Thyroid gland (tissue), 4 donors: ENCODE results near the gene RHBDL3. TPM values are rescaled to one million over a fixed set of nuclear protein-coding genes. Genes with fewer than 3 reads are reported as not detected.

Experiments used
- DNase-seq, 2 donors: peaks; one replicate each; pipeline ENCODE4 v3.0.0-alpha.2; 2019
- H3K27ac ChIP-seq, 3 donors: fragments of 200-600 bp; sonication (generic); 1 replicate in 2 of 3; 2 replicates in 1 of 3; pipeline ENCODE4 v1.5.1; 2016 to 2019; ENCODE audit warnings: mild to moderate bottlenecking in 1 of 3, moderate library complexity in 1 of 3
- H3K27me3 ChIP-seq: fragments of 200-600 bp; sonication (generic); one replicate; pipeline ENCODE4 v1.5.1; 2019
- H3K36me3 ChIP-seq, 2 donors: fragments of 200-600 bp; sonication (generic); one replicate each; pipeline ENCODE4 v1.5.1; 2016 to 2019
- H3K4me1 ChIP-seq, 2 donors: fragments of 200-600 bp; sonication (generic); one replicate each; pipeline ENCODE4 v1.5.1; 2017 to 2019
- H3K4me3 ChIP-seq, 3 donors: fragments of 200-600 bp; sonication (generic); replicated peaks in 1 of 3; 1 replicate in 2 of 3; 2 replicates in 1 of 3; pipeline ENCODE4 v1.5.1; 2016; ENCODE audit warnings: mild to moderate bottlenecking in 1 of 3
- H3K9me3 ChIP-seq: fragments of 200-600 bp; sonication (generic); one replicate; pipeline ENCODE4 v1.5.1; 2017
- POLR2A ChIP-seq, 2 donors: fragments of 450-650 bp; IDR thresholded peaks; one replicate each; pipeline ENCODE4 v1.6.1; 2017; ENCODE audit warnings: antibody characterized with exemption in 2 of 2, mild to moderate bottlenecking in 2 of 2, moderate library complexity in 1 of 2
- WGBS, 2 donors: methylation state at CpG; one replicate each; pipeline ENCODE4 v1.1.5; 2017; 5-methylcytosine and 5-hydroxymethylcytosine counted together
- intact Hi-C: fragments of 100-400 bp; cut with DNase I; formaldehyde crosslinking; loops from one replicate; pipeline ENCODE4 v1.15.1; 2023
- total RNA-seq, 4 donors: library from RNA; depleted of rRNA; stranded (reverse); fragments of >200 nt; gene quantifications; one replicate each; pipeline ENCODE4 v1.2.3, GENCODE V29; 2016
- TF ChIP-seq, protein P1 (sequence below), 6 experiments: fragments of 200-600 bp in 3 of 6; fragments of 450-650 bp in 3 of 6; sonication (generic) in 3 of 6; IDR thresholded peaks; one replicate each; pipeline ENCODE4 v1.5.1; 2016 to 2019; ENCODE audit warnings: antibody characterized with exemption in 6 of 6, mild to moderate bottlenecking in 2 of 6, inconsistent platforms in 1 of 6, moderate library complexity in 1 of 6

RHBDL3 gene
- total RNA-seq, 4 donors from 2014 or later, result 0.15 to 0.22 TPM; not detected in 2

DNA sequence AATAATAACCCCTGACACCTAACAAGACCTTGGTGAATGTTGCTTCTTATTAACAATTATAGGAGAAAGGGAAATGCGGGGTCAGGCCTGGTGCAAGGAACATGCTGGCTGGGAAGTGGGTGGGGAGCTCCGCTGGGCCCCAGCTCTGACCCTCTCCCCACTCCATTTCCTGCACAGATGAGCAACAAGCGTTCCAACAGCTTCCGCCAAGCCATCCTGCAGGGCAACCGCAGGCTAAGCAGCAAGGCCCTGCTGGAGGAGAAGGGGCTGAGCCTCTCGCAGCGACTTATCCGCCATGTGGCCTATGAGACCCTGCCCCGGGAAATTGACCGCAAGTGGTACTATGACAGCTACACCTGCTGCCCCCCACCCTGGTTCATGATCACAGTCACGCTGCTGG is 23.0 kb downstream of the RHBDL3 start:
- Histone ChIP-seq H3K4me1 (no peaks in the 10 kb centered on the region), H3K9me3 (no peaks in the 10 kb centered on the region), H3K36me3 (no peaks in the 10 kb centered on the region), H3K27me3 (no peaks in the 10 kb centered on the region), H3K27ac (no peak overlapping the region), H3K4me3 (no peak overlapping the region)
- no peak for DNase-seq
- no peak for TF ChIP-seq POLR2A (IDR thresholded peaks at IDR 0.05)
- TF ChIP-seq, protein P1, sequence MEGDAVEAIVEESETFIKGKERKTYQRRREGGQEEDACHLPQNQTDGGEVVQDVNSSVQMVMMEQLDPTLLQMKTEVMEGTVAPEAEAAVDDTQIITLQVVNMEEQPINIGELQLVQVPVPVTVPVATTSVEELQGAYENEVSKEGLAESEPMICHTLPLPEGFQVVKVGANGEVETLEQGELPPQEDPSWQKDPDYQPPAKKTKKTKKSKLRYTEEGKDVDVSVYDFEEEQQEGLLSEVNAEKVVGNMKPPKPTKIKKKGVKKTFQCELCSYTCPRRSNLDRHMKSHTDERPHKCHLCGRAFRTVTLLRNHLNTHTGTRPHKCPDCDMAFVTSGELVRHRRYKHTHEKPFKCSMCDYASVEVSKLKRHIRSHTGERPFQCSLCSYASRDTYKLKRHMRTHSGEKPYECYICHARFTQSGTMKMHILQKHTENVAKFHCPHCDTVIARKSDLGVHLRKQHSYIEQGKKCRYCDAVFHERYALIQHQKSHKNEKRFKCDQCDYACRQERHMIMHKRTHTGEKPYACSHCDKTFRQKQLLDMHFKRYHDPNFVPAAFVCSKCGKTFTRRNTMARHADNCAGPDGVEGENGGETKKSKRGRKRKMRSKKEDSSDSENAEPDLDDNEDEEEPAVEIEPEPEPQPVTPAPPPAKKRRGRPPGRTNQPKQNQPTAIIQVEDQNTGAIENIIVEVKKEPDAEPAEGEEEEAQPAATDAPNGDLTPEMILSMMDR (IDR thresholded peaks at IDR 0.05), result no peak
- 72 to 82% methylated on average over 10 to 11 of the region's 11 CpGs for WGBS, 2 donors
- intact Hi-C loops, result no loop called here

DNA sequence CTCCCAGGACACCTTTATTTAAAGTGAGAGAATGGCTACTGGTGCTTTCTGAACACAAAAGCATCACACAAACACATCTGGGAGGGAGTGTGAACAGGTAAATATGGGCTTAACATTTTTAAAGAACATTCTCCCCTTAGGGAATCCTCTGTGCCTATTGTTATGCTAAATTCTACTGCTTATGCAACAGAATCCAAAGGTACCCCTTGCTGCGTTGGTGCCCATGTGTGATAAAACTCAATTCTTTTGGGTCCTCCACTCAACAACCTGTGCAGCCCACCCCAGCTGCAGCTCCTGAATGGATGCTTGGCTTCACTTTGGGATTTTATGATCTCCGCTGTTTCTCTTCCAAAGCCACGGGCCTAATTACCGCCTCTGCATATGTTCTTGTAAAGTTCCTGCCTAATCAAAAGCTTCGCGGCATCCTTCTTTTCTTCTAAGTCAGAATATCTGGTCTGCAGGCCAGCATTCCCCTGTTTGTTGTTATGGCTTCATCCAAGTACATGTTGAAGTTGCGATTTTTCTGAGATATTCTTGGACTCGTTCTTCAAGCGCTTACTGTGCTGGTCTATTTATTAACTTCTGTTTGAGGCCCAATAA is 23.9 kb downstream of the RHBDL3 start:
- DNase-seq, result no peak
- Histone ChIP-seq H3K27me3 (no peaks in the 10 kb centered on the region), H3K36me3 (no peaks in the 10 kb centered on the region), H3K9me3 (no peaks in the 10 kb centered on the region), H3K4me1 (no peaks in the 10 kb centered on the region), H3K27ac (no peak overlapping the region), H3K4me3 (no peak overlapping the region)
- intact Hi-C loops, result no loop called here
- TF ChIP-seq, protein P1 (IDR thresholded peaks at IDR 0.05), result no peak
- no peak for TF ChIP-seq POLR2A (IDR thresholded peaks at IDR 0.05)
- WGBS, 2 donors, result 87% methylated on average over 9 of the region's 9 CpGs

DNA sequence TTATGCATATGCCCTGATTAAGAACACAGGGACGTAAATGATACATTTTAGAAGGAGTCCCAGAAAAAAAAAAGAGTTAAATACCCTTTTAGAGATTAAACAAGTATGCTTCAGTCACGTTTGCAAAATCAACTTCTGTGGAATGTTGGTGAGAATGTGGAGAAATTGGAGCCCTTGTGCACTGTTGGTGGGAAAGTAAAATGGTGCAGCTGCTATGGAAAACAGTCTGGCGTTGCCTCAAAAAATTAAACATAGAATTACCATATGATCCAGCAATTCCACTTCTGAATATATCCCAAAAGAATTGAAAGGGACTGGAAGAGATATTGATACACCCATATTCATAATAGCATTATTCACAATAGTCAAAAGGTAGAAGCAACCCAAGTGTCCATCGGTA is 26.5 kb downstream of the RHBDL3 start:
- DNase-seq, result no peak
- Histone ChIP-seq H3K27ac (no peak overlapping the region), H3K9me3 (no peaks in the 10 kb centered on the region), H3K36me3 (no peaks in the 10 kb centered on the region), H3K27me3 (no peaks in the 10 kb centered on the region), H3K4me1 (no peaks in the 10 kb centered on the region), H3K4me3 (no peak overlapping the region)
- WGBS, 2 donors, result 59 to 63% methylated on average over 4 of the region's 4 CpGs
- TF ChIP-seq, protein P1 (IDR thresholded peaks at IDR 0.05), result no peak
- no peak for TF ChIP-seq POLR2A (IDR thresholded peaks at IDR 0.05)
- intact Hi-C loops, result no loop called here

DNA sequence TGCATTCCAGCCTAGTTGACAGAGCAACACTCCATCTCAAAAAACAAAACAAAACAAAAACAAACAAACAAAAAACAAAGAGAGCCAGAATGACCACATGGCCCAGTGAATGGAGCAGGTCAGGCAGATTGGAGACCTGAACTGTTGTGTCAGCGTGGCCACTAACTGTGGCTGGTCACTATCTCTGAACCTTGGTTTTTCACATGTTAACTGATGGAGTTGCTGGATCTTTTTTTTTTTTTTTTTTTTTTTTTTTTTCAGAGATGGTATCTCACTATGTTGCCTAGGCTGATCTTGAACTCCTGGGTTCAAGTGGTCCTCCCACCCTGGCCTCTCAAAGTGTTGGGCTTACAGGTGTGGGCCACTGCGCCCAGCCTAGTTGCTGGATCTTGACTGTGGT is 31.8 kb downstream of the RHBDL3 start:
- no peaks in the 10 kb centered on the region for H3K9me3 ChIP-seq
- H3K27ac ChIP-seq, result no peak overlapping the region
- H3K4me1 ChIP-seq, result no peaks in the 10 kb centered on the region
- no peak for TF ChIP-seq POLR2A (IDR thresholded peaks at IDR 0.05)
- TF ChIP-seq, protein P1 (IDR thresholded peaks at IDR 0.05), result no peak
- WGBS, 2 donors, result 96 to 98% methylated on average over 2 of the region's 2 CpGs
- H3K27me3 ChIP-seq, result no peaks in the 10 kb centered on the region
- no peak for DNase-seq
- H3K4me3 ChIP-seq, result no peak overlapping the region
- intact Hi-C loops, result no loop called here
- H3K36me3 ChIP-seq, result no peaks in the 10 kb centered on the region

DNA sequence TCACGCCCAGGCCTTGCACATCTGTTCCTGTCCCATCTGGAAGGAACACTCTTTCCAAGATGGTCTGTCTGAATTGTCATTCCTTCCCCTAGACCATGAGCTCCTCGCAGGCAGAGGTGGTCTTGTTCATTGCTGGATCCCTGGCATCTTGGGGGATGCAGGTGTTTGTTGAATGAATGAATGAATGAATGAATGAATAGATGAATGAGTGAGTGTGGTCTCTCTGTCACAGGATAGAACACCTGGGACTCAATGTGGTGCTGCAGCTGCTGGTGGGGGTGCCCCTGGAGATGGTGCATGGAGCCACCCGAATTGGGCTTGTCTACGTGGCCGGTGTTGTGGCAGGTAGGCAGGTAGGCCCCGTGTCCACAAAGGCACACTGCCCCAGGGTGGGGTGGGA is 32.2 kb downstream of the RHBDL3 start:
- 86 to 95% methylated on average over 4 to 5 of the region's 6 CpGs for WGBS, 2 donors
- intact Hi-C loops, result no loop called here
- no peak for DNase-seq
- TF ChIP-seq, protein P1 (IDR thresholded peaks at IDR 0.05), result no peak
- TF ChIP-seq POLR2A (IDR thresholded peaks at IDR 0.05), result no peak
- no peaks in the 10 kb centered on the region for H3K4me1 ChIP-seq
- H3K4me3 ChIP-seq, result no peak overlapping the region
- H3K9me3 ChIP-seq, result no peaks in the 10 kb centered on the region
- no peaks in the 10 kb centered on the region for H3K27me3 ChIP-seq
- H3K36me3 ChIP-seq, result no peaks in the 10 kb centered on the region
- no peak overlapping the region for H3K27ac ChIP-seq
